GM12864 (cell line): ENCODE results near the gene MARCOL.
"Not testable (repeated sequence)": the region's sequence is repeated elsewhere in the genome, so short reads cannot be mapped to it uniquely, and the experiment has no call there.

Experiments used
- DNase-seq: peaks from one replicate; pipeline ENCODE4 v3.0.0-alpha.2; 2011; ENCODE audit warnings: low read depth
- H3K4me3 ChIP-seq: 2 replicates; pipeline ENCODE4 v1.5.1; 2011; ENCODE audit warnings: mild to moderate bottlenecking, low read depth, low read length, control low read depth
- TF ChIP-seq, protein P1 (sequence below): IDR thresholded peaks from 2 replicates; pipeline ENCODE4 v1.5.1; 2011; ENCODE audit warnings: low read depth, mild to moderate bottlenecking, moderate library complexity, low read length, control low read depth, inconsistent platforms; ENCODE audit errors: missing control alignments

Gene MARCOL

GRCh38 chr5:148255456-148255855 lies 17.1 kb downstream of the MARCOL start:
- no peak for DNase-seq
- TF ChIP-seq, protein P1, sequence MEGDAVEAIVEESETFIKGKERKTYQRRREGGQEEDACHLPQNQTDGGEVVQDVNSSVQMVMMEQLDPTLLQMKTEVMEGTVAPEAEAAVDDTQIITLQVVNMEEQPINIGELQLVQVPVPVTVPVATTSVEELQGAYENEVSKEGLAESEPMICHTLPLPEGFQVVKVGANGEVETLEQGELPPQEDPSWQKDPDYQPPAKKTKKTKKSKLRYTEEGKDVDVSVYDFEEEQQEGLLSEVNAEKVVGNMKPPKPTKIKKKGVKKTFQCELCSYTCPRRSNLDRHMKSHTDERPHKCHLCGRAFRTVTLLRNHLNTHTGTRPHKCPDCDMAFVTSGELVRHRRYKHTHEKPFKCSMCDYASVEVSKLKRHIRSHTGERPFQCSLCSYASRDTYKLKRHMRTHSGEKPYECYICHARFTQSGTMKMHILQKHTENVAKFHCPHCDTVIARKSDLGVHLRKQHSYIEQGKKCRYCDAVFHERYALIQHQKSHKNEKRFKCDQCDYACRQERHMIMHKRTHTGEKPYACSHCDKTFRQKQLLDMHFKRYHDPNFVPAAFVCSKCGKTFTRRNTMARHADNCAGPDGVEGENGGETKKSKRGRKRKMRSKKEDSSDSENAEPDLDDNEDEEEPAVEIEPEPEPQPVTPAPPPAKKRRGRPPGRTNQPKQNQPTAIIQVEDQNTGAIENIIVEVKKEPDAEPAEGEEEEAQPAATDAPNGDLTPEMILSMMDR = no peak
- H3K4me3 ChIP-seq = no peak overlapping the region

- H3K4me3 ChIP-seq = no peak overlapping the region
- DNase-seq = no peak
- TF ChIP-seq, protein P1 = no peak
These were observed 21.0 kb downstream of the MARCOL start for GRCh38 chr5:148259288-148259687.

DNA sequence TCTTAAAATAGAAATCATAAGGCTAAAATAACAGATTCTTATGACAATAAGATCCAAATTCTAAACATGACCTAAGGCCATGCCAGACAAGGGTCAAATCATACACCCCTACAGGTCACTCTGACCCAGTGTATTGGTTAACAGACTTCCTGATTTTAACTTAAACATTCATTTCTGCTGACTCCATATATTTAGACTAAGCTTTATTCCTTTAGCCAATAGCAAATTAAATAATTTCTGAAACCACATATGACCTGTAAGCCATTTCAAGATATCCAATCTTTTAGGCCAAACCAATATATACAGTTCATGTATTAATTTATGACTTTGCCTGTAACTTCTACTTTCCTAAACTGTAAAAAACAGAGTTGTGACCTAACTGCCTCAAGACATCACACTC lies 22.9 kb downstream of the MARCOL start:
- DNase-seq = no peak
- no peak overlapping the region for H3K4me3 ChIP-seq
- TF ChIP-seq, protein P1 = no peak

DNA sequence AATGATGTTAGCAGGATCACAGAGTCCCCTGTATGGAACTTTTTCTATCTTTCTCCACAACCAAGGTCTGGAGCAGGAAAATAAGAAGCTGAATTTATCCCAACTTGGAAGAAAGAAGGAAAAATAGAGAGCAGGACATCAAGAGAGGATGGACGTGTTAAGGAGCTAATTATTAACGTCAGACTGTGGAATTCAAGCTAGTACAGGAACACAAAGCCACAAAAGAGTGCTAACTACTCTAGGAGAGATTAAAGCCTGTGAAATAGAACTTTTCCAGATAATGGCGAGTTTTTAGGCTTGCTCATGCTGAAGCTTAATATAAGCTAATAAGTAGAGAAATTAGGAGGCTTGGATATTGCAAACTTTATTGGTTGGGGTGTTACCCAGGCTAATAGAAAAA lies 29.6 kb downstream of the MARCOL start:
- no peak for DNase-seq
- TF ChIP-seq, protein P1 = no peak
- H3K4me3 ChIP-seq = no peak overlapping the region

GRCh38 chr5:148268566-148268965 lies 30.2 kb downstream of the MARCOL start, which contains the start of gene SPINK13:
Gene SPINK13 (plus strand): TSS chr5:148268794. CDS start chr5:148270073, 1,279 bp downstream.
- TF ChIP-seq, protein P1 = no peak
- DNase-seq = no peak
- no peak within 1 kb of the TSS for H3K4me3 ChIP-seq

GRCh38 chr5:148275129-148275528 lies 36.8 kb downstream of the MARCOL start:
- not testable (repeated sequence) for H3K4me3 ChIP-seq, DNase-seq

DNA sequence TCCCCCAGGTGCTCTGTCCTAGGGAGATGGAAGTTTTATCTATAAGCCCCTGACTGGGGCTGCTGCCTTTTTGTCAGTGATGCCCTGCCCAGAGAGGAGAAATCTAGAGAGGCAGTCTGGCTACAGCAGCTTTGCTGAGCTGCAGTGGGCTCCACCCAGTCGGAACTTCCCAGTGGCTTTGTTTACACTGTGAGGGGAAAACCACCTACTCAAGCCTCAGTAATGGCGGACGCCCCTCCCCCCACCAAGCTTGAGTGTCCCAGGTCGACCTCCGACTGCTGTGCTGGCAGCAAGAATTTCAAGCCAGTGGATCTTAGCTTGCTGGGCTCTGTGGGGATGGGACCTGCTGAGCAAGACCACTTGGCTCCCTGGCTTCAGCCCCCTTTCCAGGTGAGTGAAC lies 42.6 kb downstream of the MARCOL start:
- DNase-seq, H3K4me3 ChIP-seq: not testable (repeated sequence)

DNA sequence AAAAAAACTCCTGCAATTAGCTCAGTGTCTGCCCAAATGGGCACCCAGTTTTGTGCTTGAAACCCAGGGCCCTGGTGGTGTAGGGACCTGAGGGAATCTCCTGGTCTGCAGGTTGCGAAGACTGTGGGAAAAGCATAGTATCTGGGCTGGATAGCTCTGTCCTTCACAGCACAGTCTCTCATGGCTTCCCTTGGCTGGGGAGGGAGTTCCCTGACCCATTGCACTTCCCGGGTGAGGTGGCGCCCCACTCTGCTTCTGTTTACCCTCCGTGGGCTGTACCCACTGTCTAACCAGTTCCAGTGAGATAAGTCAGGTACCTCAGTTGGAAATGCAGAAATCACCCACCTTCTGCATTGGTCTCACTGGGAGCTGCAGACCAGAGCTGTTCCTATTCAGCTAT lies 43.0 kb downstream of the MARCOL start:
- DNase-seq, H3K4me3 ChIP-seq: not testable (repeated sequence)
